Keratinocyte (primary cell): ENCODE data around the gene ACTL6A. TPM values are rescaled to one million over a fixed set of nuclear protein-coding genes. Genes with fewer than 3 reads are reported as not detected.

Experiments used
- DNase-seq: peaks from one replicate; pipeline ENCODE4 v3.0.0-alpha.2; 2011; ENCODE audit warnings: low read depth, missing footprints, low spot score
- FAIRE-seq: peaks from 2 replicates; lab custom pipeline; 2011; peaks lifted over from hg19 to GRCh38; lab: Jason Lieb, UNC
- H2AFZ ChIP-seq: 2 replicates; pipeline ENCODE4 v1.6.0; 2012; ENCODE audit warnings: low read length, control low read depth, inconsistent platforms; ENCODE audit not compliant: control insufficient read depth
- H3K27ac ChIP-seq: 2 replicates; pipeline ENCODE4 v1.5.1; 2011; ENCODE audit warnings: low read length; ENCODE audit not compliant: control insufficient read depth, insufficient read depth
- H3K27me3 ChIP-seq: 3 replicates; pipeline ENCODE4 v1.6.0; 2011; ENCODE audit warnings: low read length; ENCODE audit not compliant: control insufficient read depth, insufficient read depth; ENCODE audit errors: extremely low read depth
- H3K36me3 ChIP-seq, 2 experiments: 2 replicates in 1 of 2; 3 replicates in 1 of 2; pipeline ENCODE4 v1.5.1; 2011; ENCODE audit warnings: low read length in 2 of 2, mild to moderate bottlenecking in 1 of 2; ENCODE audit not compliant: control insufficient read depth in 2 of 2, insufficient read depth in 2 of 2; ENCODE audit errors: extremely low read depth in 1 of 2
- H3K4me1 ChIP-seq: 3 replicates; pipeline ENCODE4 v1.5.1; 2011; ENCODE audit warnings: low read length; ENCODE audit not compliant: control insufficient read depth, insufficient read depth; ENCODE audit errors: extremely low read depth
- H3K4me2 ChIP-seq: 3 replicates; pipeline ENCODE4 v1.6.0; 2011; ENCODE audit warnings: low read depth, low read length; ENCODE audit not compliant: control insufficient read depth, insufficient read depth; ENCODE audit errors: extremely low read depth
- H3K4me3 ChIP-seq, 3 experiments: fragments of 200-600 bp in 1 of 3; sonication (generic) in 1 of 3; 2 replicates in 2 of 3; 3 replicates in 1 of 3; pipeline ENCODE4 v1.5.1; 2011 to 2016; ENCODE audit warnings: low read length in 3 of 3, mild to moderate bottlenecking in 3 of 3, control low read depth in 2 of 3, inconsistent platforms in 1 of 3, low read depth in 1 of 3, mixed read lengths in 1 of 3, mixed run types in 1 of 3, moderate library complexity in 1 of 3; ENCODE audit not compliant: control insufficient read depth in 2 of 3, insufficient read depth in 2 of 3; ENCODE audit errors: extremely low read depth in 1 of 3
- H3K79me2 ChIP-seq: 2 replicates; pipeline ENCODE4 v1.6.0; 2012; ENCODE audit warnings: low read length; ENCODE audit not compliant: control insufficient read depth, insufficient read depth
- H3K9ac ChIP-seq: 3 replicates; pipeline ENCODE4 v1.6.0; 2011; ENCODE audit warnings: low read length; ENCODE audit not compliant: control insufficient read depth, insufficient read depth; ENCODE audit errors: extremely low read depth
- H3K9me1 ChIP-seq: 3 replicates; pipeline ENCODE4 v1.6.0; 2011; ENCODE audit warnings: low read length; ENCODE audit not compliant: control insufficient read depth, insufficient read depth; ENCODE audit errors: extremely low read depth
- H3K9me3 ChIP-seq: 2 replicates; pipeline ENCODE4 v1.5.1; 2012; ENCODE audit warnings: low read depth, low read length; ENCODE audit not compliant: control insufficient read depth
- H4K20me1 ChIP-seq: 3 replicates; pipeline ENCODE4 v1.6.0; 2011; ENCODE audit warnings: low read length; ENCODE audit not compliant: control insufficient read depth, insufficient read depth; ENCODE audit errors: extremely low read depth
- CTCF ChIP-seq, 3 experiments: IDR thresholded peaks in 1 of 3; conservative IDR thresholded peaks in 1 of 3; optimal IDR thresholded peaks in 1 of 3; 2 replicates in 2 of 3; 3 replicates in 1 of 3; pipeline versions ENCODE3 to v1.5.1; 2011; ENCODE audit warnings: low read length in 3 of 3, mild to moderate bottlenecking in 3 of 3, moderate library complexity in 2 of 3, control low read depth in 1 of 3, inconsistent platforms in 1 of 3; ENCODE audit not compliant: insufficient read depth in 2 of 3; ENCODE audit errors: extremely low read depth in 1 of 3
- EZH2 ChIP-seq: IDR thresholded peaks from one replicate; pipeline ENCODE4 v1.6.1; 2012; ENCODE audit warnings: inconsistent platforms, mild to moderate bottlenecking, low read length, moderate library complexity
- dilution Hi-C: fragments of 300-500 bp; cut with MboI; formaldehyde crosslinking; loops from one replicate; pipeline ENCODE4 v1.7.0; 2020; ENCODE audit warnings: low sequenced_read_pairs; ENCODE audit not compliant: extremely low pct_ligation_motif_present
- polyA plus RNA-seq, 5 experiments: library from polyadenylated mRNA; depleted of rRNA in 3 of 5; stranded (reverse) in 3 of 5; stranded (forward) in 1 of 5; unstranded in 1 of 5; fragments of >200 nt; gene quantifications; 1 replicate in 1 of 5; 2 replicates in 3 of 5; 3 replicates in 1 of 5; pipeline versions ENCODE4 v1.2.1 to v1.2.3, GENCODE V29; 2011 to 2012; ENCODE audit warnings: missing spikeins in 2 of 5, low read depth in 1 of 5, low replicate concordance in 1 of 5

The ACTL6A gene
- polyA plus RNA-seq, 1 donor (not counting 4 experiments of a cell fraction or from before 2014, with no cell fraction given) = 106 TPM

- dilution Hi-C loops = no loop called here
- DNase-seq = no peak
- H3K36me3 ChIP-seq = peaks cover 1 to 13% of the 10 kb centered on the region in 2 experiments
- H3K27me3 ChIP-seq = no peaks in the 10 kb centered on the region
- no peaks in the 10 kb centered on the region for H3K9me3 ChIP-seq
- H3K4me3 ChIP-seq = no peak overlapping the region
- peaks cover 2% of the 10 kb centered on the region for H3K9me1 ChIP-seq
- FAIRE-seq = no peak
- no peaks in the 10 kb centered on the region for H4K20me1 ChIP-seq
- no peak overlapping the region for H3K27ac ChIP-seq
- no peak overlapping the region for H3K4me2 ChIP-seq
- no peak for TF ChIP-seq CTCF (optimal IDR thresholded peaks at IDR 0.05 in 1 of 3, IDR thresholded peaks at IDR 0.05 in 1 of 3, conservative IDR thresholded peaks at IDR 0.05 in 1 of 3; ENCODE audit: extremely low read depth in 1 of 3, insufficient read depth in 2 of 3, low read length in 3 of 3)
- TF ChIP-seq EZH2 = no peak
- H3K4me1 ChIP-seq = peaks cover 3% of the 10 kb centered on the region
- no peak overlapping the region for H2AFZ ChIP-seq
- H3K79me2 ChIP-seq = peaks cover 62% of the 10 kb centered on the region
- no peak overlapping the region for H3K9ac ChIP-seq
Observed at GRCh38 chr3:179606534-179607085, 43.9 kb downstream of the ACTL6A start.

GRCh38 chr3:179608931-179609720 lies 46.4 kb downstream of the ACTL6A start:
- Histone ChIP-seq H3K9me3 (no peaks in the 10 kb centered on the region), H3K9me1 (peaks cover 2% of the 10 kb centered on the region), H2AFZ (no peak overlapping the region), H3K36me3 (peaks cover 2 to 9% of the 10 kb centered on the region in 2 experiments), H3K79me2 (peaks cover 38% of the 10 kb centered on the region), H3K27ac (no peak overlapping the region), H3K4me1 (no peaks in the 10 kb centered on the region), H3K9ac (no peak overlapping the region), H3K4me3 (no peak overlapping the region), H4K20me1 (no peaks in the 10 kb centered on the region), H3K27me3 (no peaks in the 10 kb centered on the region), H3K4me2 (no peak overlapping the region)
- TF ChIP-seq EZH2 = no peak
- DNase-seq = no peak
- dilution Hi-C loops = no loop called here
- FAIRE-seq = no peak
